ENCODE measurements around the gene FIS1. TPM values are rescaled to one million over a fixed set of nuclear protein-coding genes. Genes with fewer than 3 reads are reported as not detected.
"Not testable (repeated sequence)": the region's sequence is repeated elsewhere in the genome, so short reads cannot be mapped to it uniquely, and the experiment has no call there.

Gene FIS1
- total RNA-seq, 6 donors from 2014 or later = 167 to 276 (median 221) TPM

- no peak overlapping the region for H3K27ac ChIP-seq
- no peaks in the 10 kb centered on the region for H3K9me3 ChIP-seq
- H3K36me3 ChIP-seq = no peaks in the 10 kb centered on the region
- no peaks in the 10 kb centered on the region for H3K27me3 ChIP-seq
- 72% methylated on average over 17 of the region's 17 CpGs for WGBS, 2 donors
- H3K4me1 ChIP-seq = no peaks in the 10 kb centered on the region
- no peak for ATAC-seq (ENCODE audit: low FRiP score in 2 of 2)
- no peak for DNase-seq
- H3K4me3 ChIP-seq = no peak overlapping the region
- TF ChIP-seq EP300 (IDR thresholded peaks at IDR 0.05) (no peak), POLR2AphosphoS5 (IDR thresholded peaks at IDR 0.05) (no peak), POLR2A (IDR thresholded peaks at IDR 0.05) (no peak)
- TF ChIP-seq, protein P1, sequence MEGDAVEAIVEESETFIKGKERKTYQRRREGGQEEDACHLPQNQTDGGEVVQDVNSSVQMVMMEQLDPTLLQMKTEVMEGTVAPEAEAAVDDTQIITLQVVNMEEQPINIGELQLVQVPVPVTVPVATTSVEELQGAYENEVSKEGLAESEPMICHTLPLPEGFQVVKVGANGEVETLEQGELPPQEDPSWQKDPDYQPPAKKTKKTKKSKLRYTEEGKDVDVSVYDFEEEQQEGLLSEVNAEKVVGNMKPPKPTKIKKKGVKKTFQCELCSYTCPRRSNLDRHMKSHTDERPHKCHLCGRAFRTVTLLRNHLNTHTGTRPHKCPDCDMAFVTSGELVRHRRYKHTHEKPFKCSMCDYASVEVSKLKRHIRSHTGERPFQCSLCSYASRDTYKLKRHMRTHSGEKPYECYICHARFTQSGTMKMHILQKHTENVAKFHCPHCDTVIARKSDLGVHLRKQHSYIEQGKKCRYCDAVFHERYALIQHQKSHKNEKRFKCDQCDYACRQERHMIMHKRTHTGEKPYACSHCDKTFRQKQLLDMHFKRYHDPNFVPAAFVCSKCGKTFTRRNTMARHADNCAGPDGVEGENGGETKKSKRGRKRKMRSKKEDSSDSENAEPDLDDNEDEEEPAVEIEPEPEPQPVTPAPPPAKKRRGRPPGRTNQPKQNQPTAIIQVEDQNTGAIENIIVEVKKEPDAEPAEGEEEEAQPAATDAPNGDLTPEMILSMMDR (IDR thresholded peaks at IDR 0.05) = no peak
Measured at GRCh38 chr7:101265622-101266516, 21.0 kb upstream of the FIS1 start.

GRCh38 chr7:101264102-101264706, 19.3 kb upstream of the FIS1 start:
- not testable (repeated sequence) for ATAC-seq (ENCODE audit: low FRiP score in 2 of 2); H3K9me3 ChIP-seq; H3K4me1 ChIP-seq; H3K27me3 ChIP-seq; H3K27ac ChIP-seq; DNase-seq; H3K36me3 ChIP-seq; H3K4me3 ChIP-seq
- WGBS, 2 donors = 53 to 55% methylated on average over 6 of the region's 6 CpGs

- DNase-seq = no peak
- no peak for ATAC-seq (ENCODE audit: low FRiP score in 2 of 2)
- no peak overlapping the region for H3K4me3 ChIP-seq
- no peaks in the 10 kb centered on the region for H3K4me1 ChIP-seq
- TF ChIP-seq, protein P1 (IDR thresholded peaks at IDR 0.05) = no peak
- TF ChIP-seq POLR2AphosphoS5 (IDR thresholded peaks at IDR 0.05) (no peak), POLR2A (IDR thresholded peaks at IDR 0.05) (no peak), EP300 (IDR thresholded peaks at IDR 0.05) (no peak)
- H3K27ac ChIP-seq = no peak overlapping the region
- 54 to 58% methylated on average over 7 of the region's 7 CpGs for WGBS, 2 donors
- no peaks in the 10 kb centered on the region for H3K9me3 ChIP-seq
- H3K27me3 ChIP-seq = no peaks in the 10 kb centered on the region
- no peaks in the 10 kb centered on the region for H3K36me3 ChIP-seq
Measured at GRCh38 chr7:101258243-101258731, 13.4 kb upstream of the FIS1 start.

DNA sequence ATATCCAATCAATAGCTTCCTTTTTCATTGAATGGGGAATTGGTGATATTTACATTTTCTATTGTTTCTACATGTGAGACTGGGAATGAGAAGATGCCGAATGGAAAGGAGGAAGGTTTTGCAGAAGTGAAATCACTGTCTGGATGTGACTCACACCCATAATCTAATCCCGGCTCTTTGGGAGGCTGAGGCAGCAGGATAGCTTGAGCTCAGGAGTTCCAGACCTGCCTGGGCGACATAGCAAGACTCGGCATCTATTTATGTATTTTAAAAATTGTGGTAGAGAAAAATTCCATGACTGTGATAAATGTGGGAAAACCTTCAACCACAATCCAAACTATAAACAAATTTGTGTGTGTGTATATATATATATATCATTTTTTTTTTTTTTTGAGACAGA, 10.9 kb upstream of the FIS1 start:
- Histone ChIP-seq H3K27ac (no peak overlapping the region), H3K4me1 (peaks cover 7 to 14% (median 13%) of the 10 kb centered on the region in 4 donors), H3K27me3 (no peaks in the 10 kb centered on the region), H3K36me3 (no peaks in the 10 kb centered on the region), H3K4me3 (no peak overlapping the region), H3K9me3 (no peaks in the 10 kb centered on the region)
- WGBS, 2 donors = 62 to 65% methylated on average over 4 of the region's 4 CpGs
- DNase-seq (no peak), ATAC-seq (ENCODE audit: low FRiP score in 2 of 2) (no peak)
- TF ChIP-seq POLR2AphosphoS5 (IDR thresholded peaks at IDR 0.05) (no peak), EP300 (IDR thresholded peaks at IDR 0.05) (no peak), POLR2A (IDR thresholded peaks at IDR 0.05) (no peak)
- TF ChIP-seq, protein P1 (IDR thresholded peaks at IDR 0.05) = no peak

GRCh38 chr7:101253199-101253598, 8.3 kb upstream of the FIS1 start:
- H3K27me3 ChIP-seq; ATAC-seq (ENCODE audit: low FRiP score in 2 of 2); H3K9me3 ChIP-seq; H3K4me3 ChIP-seq; DNase-seq; H3K27ac ChIP-seq: not testable (repeated sequence)
- Histone ChIP-seq H3K36me3 (peaks cover 0 to 11% (median 10%) of the 10 kb centered on the region in 4 donors), H3K4me1 (peaks cover 12 to 25% (median 23%) of the 10 kb centered on the region in 4 donors)
- 87 to 88% methylated on average over 5 of the region's 5 CpGs for WGBS, 2 donors
